Measurements from ENCODE around the gene FLYWCH2.

DNA sequence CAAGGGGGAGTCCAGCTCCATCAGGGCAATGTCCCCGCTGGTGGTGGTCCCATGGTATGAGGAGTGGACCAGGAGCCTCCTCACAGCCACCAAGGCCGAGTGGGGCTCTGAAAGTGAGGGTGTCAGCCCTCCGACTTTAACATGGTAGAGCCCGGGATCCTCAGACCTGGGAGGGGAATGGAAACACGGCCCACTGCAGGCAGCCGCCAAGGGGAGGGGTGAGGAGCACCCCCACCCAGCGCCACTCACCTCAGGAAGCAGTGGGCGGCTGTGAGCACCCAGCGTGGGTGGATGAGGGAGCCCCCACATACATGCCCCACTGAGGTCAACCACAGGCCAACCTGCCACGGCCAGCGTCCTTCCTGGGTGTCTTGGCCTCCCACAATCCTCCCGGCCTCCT lies 42.1 kb upstream of the FLYWCH2 start:
- TF ChIP-seq, protein P1, sequence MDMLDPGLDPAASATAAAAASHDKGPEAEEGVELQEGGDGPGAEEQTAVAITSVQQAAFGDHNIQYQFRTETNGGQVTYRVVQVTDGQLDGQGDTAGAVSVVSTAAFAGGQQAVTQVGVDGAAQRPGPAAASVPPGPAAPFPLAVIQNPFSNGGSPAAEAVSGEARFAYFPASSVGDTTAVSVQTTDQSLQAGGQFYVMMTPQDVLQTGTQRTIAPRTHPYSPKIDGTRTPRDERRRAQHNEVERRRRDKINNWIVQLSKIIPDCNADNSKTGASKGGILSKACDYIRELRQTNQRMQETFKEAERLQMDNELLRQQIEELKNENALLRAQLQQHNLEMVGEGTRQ (IDR thresholded peaks at IDR 0.05; ENCODE audit: low read depth, low read length) = no peak
- TF ChIP-seq CTCF (conservative IDR thresholded peaks at IDR 0.05; ENCODE audit: low read depth, low read length) (no peak), RCOR1 (IDR thresholded peaks at IDR 0.05; ENCODE audit: insufficient replicate concordance, low read length) (no peak), NFE2L2 (IDR thresholded peaks at IDR 0.05; ENCODE audit: low read depth, low read length) (no peak), POLR2A (IDR thresholded peaks at IDR 0.05; ENCODE audit: low read depth, low read length) (no peak), RAD21 (IDR thresholded peaks at IDR 0.05; ENCODE audit: low read length) (no peak), CHD1 (IDR thresholded peaks at IDR 0.05; ENCODE audit: low read depth, low read length) (no peak), FOS (IDR thresholded peaks at IDR 0.05; ENCODE audit: low read depth, low read length) (no peak), RFX5 (IDR thresholded peaks at IDR 0.05; ENCODE audit: low read depth, low read length) (no peak), MXI1 (IDR thresholded peaks at IDR 0.05; ENCODE audit: borderline replicate concordance, low read depth, low read length) (no peak), MAFK (IDR thresholded peaks at IDR 0.05; ENCODE audit: low read depth, low read length) (no peak), BHLHE40 (IDR thresholded peaks at IDR 0.05; ENCODE audit: low read depth, low read length) (no peak), CEBPB (IDR thresholded peaks at IDR 0.05; ENCODE audit: low read depth, low read length) (no peak), SMC3 (IDR thresholded peaks at IDR 0.05; ENCODE audit: low read depth, low read length) (no peak)
